Type B pancreatic cell (in vitro differentiated cells): Measurements from ENCODE around the gene CDK5RAP2. TPM values are rescaled to one million over a fixed set of nuclear protein-coding genes. Genes with fewer than 3 reads are reported as not detected.

Source experiments
- DNase-seq: peaks from one replicate; pipeline ENCODE4 v3.0.0; 2021; ENCODE audit warnings: mixed read lengths; ENCODE audit not compliant: unreplicated experiment; ENCODE audit errors: extremely low spot score
- H3K27ac Mint-ChIP-seq: 2 replicates; pipeline ENCODE4 v1.8.0; 2021; ENCODE audit warnings: mild to moderate bottlenecking, mixed read lengths
- H3K27me3 Mint-ChIP-seq: 2 replicates; pipeline ENCODE4 v1.8.0; 2021; ENCODE audit warnings: mixed read lengths
- H3K36me3 Mint-ChIP-seq: 2 replicates; pipeline ENCODE4 v1.8.0; 2021; ENCODE audit warnings: mixed read lengths
- H3K4me1 Mint-ChIP-seq: one replicate; pipeline ENCODE4 v1.8.0; 2021; ENCODE audit warnings: mixed read lengths; ENCODE audit not compliant: unreplicated experiment
- H3K4me3 Mint-ChIP-seq: 2 replicates; pipeline ENCODE4 v1.8.0; 2021; ENCODE audit warnings: mild to moderate bottlenecking, mixed read lengths
- H3K9me3 Mint-ChIP-seq: 2 replicates; pipeline ENCODE4 v1.8.0; 2021; ENCODE audit warnings: mixed read lengths
- CTCF ChIP-seq: fragments of 200-600 bp; sonication (generic); conservative IDR thresholded peaks from 2 replicates; pipeline ENCODE4 v1.5.0; 2021; ENCODE audit warnings: antibody characterized with exemption, mild to moderate bottlenecking
- total RNA-seq: library from RNA; stranded (reverse); gene quantifications from 2 replicates; pipeline ENCODE4 v1.2.1, GENCODE V29; 2021; ENCODE audit warnings: low replicate concordance

CDK5RAP2 gene
- total RNA-seq, 1 donor from 2014 or later = 69.2 TPM

GRCh38 chr9:120562861-120563443 is 17.0 kb downstream of the CDK5RAP2 start:
- Mint-ChIP-seq H3K27ac (no peak overlapping the region), H3K27me3 (no peaks in the 10 kb centered on the region), H3K9me3 (no peaks in the 10 kb centered on the region), H3K36me3 (peaks cover 41% of the 10 kb centered on the region), H3K4me1 (no peaks in the 10 kb centered on the region), H3K4me3 (no peak overlapping the region)
- no peak for TF ChIP-seq CTCF
- no peak for DNase-seq

GRCh38 chr9:120561709-120562108 is 18.3 kb downstream of the CDK5RAP2 start:
- no peak for TF ChIP-seq CTCF
- Mint-ChIP-seq H3K4me1 (no peaks in the 10 kb centered on the region), H3K27me3 (no peaks in the 10 kb centered on the region), H3K9me3 (no peaks in the 10 kb centered on the region), H3K4me3 (no peak overlapping the region), H3K36me3 (peaks cover 38% of the 10 kb centered on the region), H3K27ac (no peak overlapping the region)
- DNase-seq = no peak

- H3K27me3 Mint-ChIP-seq = no peaks in the 10 kb centered on the region
- no peak for DNase-seq
- H3K4me1 Mint-ChIP-seq = no peaks in the 10 kb centered on the region
- H3K4me3 Mint-ChIP-seq = no peak overlapping the region
- H3K36me3 Mint-ChIP-seq = peaks cover 21% of the 10 kb centered on the region
- H3K9me3 Mint-ChIP-seq = no peaks in the 10 kb centered on the region
- TF ChIP-seq CTCF = no peak
- H3K27ac Mint-ChIP-seq = no peak overlapping the region
Observed at GRCh38 chr9:120559546-120559945, 20.4 kb downstream of the CDK5RAP2 start.

- H3K4me1 Mint-ChIP-seq = no peaks in the 10 kb centered on the region
- DNase-seq = no peak
- no peaks in the 10 kb centered on the region for H3K27me3 Mint-ChIP-seq
- no peaks in the 10 kb centered on the region for H3K9me3 Mint-ChIP-seq
- peaks cover 20% of the 10 kb centered on the region for H3K36me3 Mint-ChIP-seq
- TF ChIP-seq CTCF = no peak
- H3K27ac Mint-ChIP-seq = no peak overlapping the region
- no peak overlapping the region for H3K4me3 Mint-ChIP-seq
Observed at GRCh38 chr9:120558454-120558853, 21.5 kb downstream of the CDK5RAP2 start.

- no peaks in the 10 kb centered on the region for H3K27me3 Mint-ChIP-seq
Observed at GRCh38 chr9:120557205-120557604, 22.8 kb downstream of the CDK5RAP2 start.

More at GRCh38 chr9:120557205-120557604, 22.8 kb downstream of the CDK5RAP2 start:
- TF ChIP-seq CTCF = no peak
- Mint-ChIP-seq H3K9me3 (no peaks in the 10 kb centered on the region), H3K27ac (no peak overlapping the region), H3K4me3 (no peak overlapping the region), H3K36me3 (peaks cover 15% of the 10 kb centered on the region), H3K4me1 (no peaks in the 10 kb centered on the region)
- DNase-seq = no peak
